Endothelial cell of umbilical vein (primary cell): ENCODE data around the gene SCYGR7.
A peak's percentile ranks its signal among the peaks of the same experiment; 100 is the strongest.

Experiments
- EZH2 ChIP-seq: IDR thresholded peaks from 2 replicates; pipeline ENCODE4 v1.6.1; 2012; ENCODE audit warnings: borderline replicate concordance, low read depth, mild to moderate bottlenecking, moderate library complexity, low read length, inconsistent platforms; ENCODE audit not compliant: severe bottlenecking
- FOS ChIP-seq: IDR thresholded peaks from 2 replicates; pipeline ENCODE4 v1.6.1; 2011; ENCODE audit warnings: mild to moderate bottlenecking, low read length, moderate library complexity, borderline replicate concordance; ENCODE audit not compliant: insufficient read depth
- JUN ChIP-seq: IDR thresholded peaks from 2 replicates; pipeline ENCODE4 v1.6.1; 2011; ENCODE audit warnings: borderline replicate concordance, low read depth; ENCODE audit not compliant: insufficient read length, insufficient read depth
- POLR2A ChIP-seq: IDR thresholded peaks from 2 replicates; pipeline ENCODE4 v1.6.1; 2012; ENCODE audit warnings: low read depth, mild to moderate bottlenecking, control low read depth, low read length
- POLR2AphosphoS5 ChIP-seq: IDR thresholded peaks from 2 replicates; pipeline ENCODE4 v1.6.1; 2012; ENCODE audit warnings: low read depth, mild to moderate bottlenecking, control low read depth, low read length, moderate library complexity; ENCODE audit not compliant: insufficient read depth
- TF ChIP-seq, protein P1 (sequence below), 2 donors: IDR thresholded peaks; 1 replicate in 1 of 2; 2 replicates in 1 of 2; pipeline ENCODE4 v1.5.1; 2011; ENCODE audit warnings: low read length in 2 of 2, mild to moderate bottlenecking in 2 of 2, moderate library complexity in 2 of 2, control low read depth in 1 of 2, inconsistent platforms in 1 of 2, low read depth in 1 of 2; ENCODE audit not compliant: insufficient read depth in 1 of 2; ENCODE audit errors: extremely low read depth in 1 of 2

DNA sequence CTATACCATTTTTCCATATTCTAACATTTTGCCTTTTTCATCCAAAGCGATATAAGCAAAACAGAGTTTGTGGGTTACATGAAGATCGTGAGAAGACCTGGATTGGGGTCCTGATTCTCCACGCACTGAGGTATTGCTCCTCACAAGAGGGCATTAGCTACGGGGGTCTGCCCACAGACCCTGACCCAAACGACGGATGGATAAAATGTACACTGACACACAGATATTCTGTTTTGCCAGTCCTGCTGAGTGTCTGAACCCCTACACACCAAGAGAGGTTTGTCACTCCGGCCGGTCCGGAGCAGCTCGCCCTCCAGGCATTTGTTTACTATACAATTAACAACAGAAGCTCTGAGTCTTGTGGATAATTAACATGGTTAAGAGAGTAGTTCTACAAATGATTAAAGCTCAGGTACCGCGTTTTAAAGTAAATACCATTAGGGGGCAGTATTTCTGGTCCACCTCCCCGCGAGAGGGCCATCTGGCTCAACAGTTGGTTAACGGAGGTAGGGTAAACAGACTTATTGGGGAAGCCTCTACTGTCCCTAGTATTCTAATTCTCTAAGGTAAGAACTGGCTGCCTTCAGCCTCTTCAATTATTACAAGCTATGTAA, 46.0 kb downstream of the SCYGR7 start:
- TF ChIP-seq, protein P1, sequence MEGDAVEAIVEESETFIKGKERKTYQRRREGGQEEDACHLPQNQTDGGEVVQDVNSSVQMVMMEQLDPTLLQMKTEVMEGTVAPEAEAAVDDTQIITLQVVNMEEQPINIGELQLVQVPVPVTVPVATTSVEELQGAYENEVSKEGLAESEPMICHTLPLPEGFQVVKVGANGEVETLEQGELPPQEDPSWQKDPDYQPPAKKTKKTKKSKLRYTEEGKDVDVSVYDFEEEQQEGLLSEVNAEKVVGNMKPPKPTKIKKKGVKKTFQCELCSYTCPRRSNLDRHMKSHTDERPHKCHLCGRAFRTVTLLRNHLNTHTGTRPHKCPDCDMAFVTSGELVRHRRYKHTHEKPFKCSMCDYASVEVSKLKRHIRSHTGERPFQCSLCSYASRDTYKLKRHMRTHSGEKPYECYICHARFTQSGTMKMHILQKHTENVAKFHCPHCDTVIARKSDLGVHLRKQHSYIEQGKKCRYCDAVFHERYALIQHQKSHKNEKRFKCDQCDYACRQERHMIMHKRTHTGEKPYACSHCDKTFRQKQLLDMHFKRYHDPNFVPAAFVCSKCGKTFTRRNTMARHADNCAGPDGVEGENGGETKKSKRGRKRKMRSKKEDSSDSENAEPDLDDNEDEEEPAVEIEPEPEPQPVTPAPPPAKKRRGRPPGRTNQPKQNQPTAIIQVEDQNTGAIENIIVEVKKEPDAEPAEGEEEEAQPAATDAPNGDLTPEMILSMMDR (IDR thresholded peaks at IDR 0.05; ENCODE audit: extremely low read depth in 1 of 2, insufficient read depth in 1 of 2, low read depth in 1 of 2, low read length in 2 of 2) = peak; percentile 25 to 31
- TF ChIP-seq POLR2AphosphoS5 (no peak), FOS (no peak), JUN (no peak), POLR2A (no peak), EZH2 (no peak)
